Endothelial cell of umbilical vein (primary cell): Measurements from ENCODE around the gene SCGB3A1. TPM values are rescaled to one million over a fixed set of nuclear protein-coding genes. Genes with fewer than 3 reads are reported as not detected.

ENCODE experiments used
- BruUV-seq: library from RNA; stranded (reverse); fragments of 400-500 nt; replicated peaks from 2 replicates; lab custom pipeline; 2021; lab: Mats Ljungman, UMichigan
- CTCF ChIA-PET: fragments of 300-600, 350-600 bp; sonication (Branson Sonifier 250); formaldehyde crosslinking; loops from one replicate; lab custom pipeline; 2021; ENCODE audit warnings: antibody characterized with exemption, inconsistent platforms; lab: Charles Lee
- POLR2A ChIA-PET: fragments of 300-600, 350-600 bp; sonication (Branson Sonifier 250); formaldehyde crosslinking; loops from one replicate; lab custom pipeline; 2021; ENCODE audit warnings: antibody characterized with exemption, inconsistent platforms; lab: Charles Lee
- DNase-seq: peaks from one replicate; pipeline ENCODE4 v3.0.0-alpha.2; 2011; ENCODE audit warnings: low read depth, low spot score
- FAIRE-seq: peaks from 2 replicates; lab custom pipeline; 2011; peaks lifted over from hg19 to GRCh38; lab: Jason Lieb, UNC
- H2AFZ ChIP-seq: 2 replicates; pipeline ENCODE4 v1.6.0; 2012; ENCODE audit warnings: low read depth, low read length, control low read depth, inconsistent platforms
- H3K27ac ChIP-seq: 2 replicates; pipeline ENCODE4 v1.5.1; 2011; ENCODE audit warnings: low read depth, mild to moderate bottlenecking, control low read depth, low read length, moderate library complexity; ENCODE audit not compliant: insufficient read depth
- H3K27me3 ChIP-seq, 2 experiments: 2 replicates each; pipeline versions ENCODE4 v1.6.0 to v1.6.1; 2011; ENCODE audit warnings: low read length in 2 of 2, mixed read lengths in 1 of 2; ENCODE audit not compliant: control insufficient read depth in 2 of 2, insufficient read depth in 2 of 2
- H3K36me3 ChIP-seq, 2 experiments: 2 replicates in 1 of 2; 3 replicates in 1 of 2; pipeline ENCODE4 v1.5.1; 2011; ENCODE audit warnings: low read length in 2 of 2, mild to moderate bottlenecking in 1 of 2, moderate library complexity in 1 of 2; ENCODE audit not compliant: control insufficient read depth in 2 of 2, insufficient read depth in 2 of 2; ENCODE audit errors: extremely low read depth in 1 of 2
- H3K4me1 ChIP-seq: 3 replicates; pipeline ENCODE4 v1.5.1; 2011; ENCODE audit warnings: mild to moderate bottlenecking, low read length; ENCODE audit not compliant: control insufficient read depth, insufficient read depth; ENCODE audit errors: extremely low read depth
- H3K4me2 ChIP-seq: 2 replicates; pipeline ENCODE4 v1.6.1; 2011; ENCODE audit warnings: low read length, control low read depth, mixed read lengths; ENCODE audit not compliant: insufficient read depth
- H3K4me3 ChIP-seq, 3 experiments: fragments of 200-600 bp in 1 of 3; sonication (generic), shearing (Covaris generic) in 1 of 3; replicated peaks in 1 of 3; 2 replicates each; pipeline ENCODE4 v1.5.1; 2011 to 2016; ENCODE audit warnings: control low read depth in 3 of 3, low read length in 3 of 3, mild to moderate bottlenecking in 2 of 3, inconsistent platforms in 1 of 3, low read depth in 1 of 3, moderate library complexity in 1 of 3; ENCODE audit not compliant: insufficient read depth in 1 of 3
- H3K79me2 ChIP-seq: 2 replicates; pipeline ENCODE4 v1.6.0; 2012; ENCODE audit warnings: low read length, inconsistent platforms; ENCODE audit not compliant: control insufficient read depth, insufficient read depth
- H3K9ac ChIP-seq: replicated peaks from 2 replicates; pipeline ENCODE3; 2011; ENCODE audit warnings: low read length, control low read depth; ENCODE audit not compliant: insufficient read depth; ENCODE audit errors: extremely low read depth
- H3K9me1 ChIP-seq: replicated peaks from 3 replicates; pipeline ENCODE4 v1.6.0; 2011; ENCODE audit warnings: mild to moderate bottlenecking, low read length; ENCODE audit not compliant: control insufficient read depth, insufficient read depth; ENCODE audit errors: extremely low read depth
- H3K9me3 ChIP-seq: replicated peaks from 2 replicates; pipeline ENCODE4 v1.5.1; 2012; ENCODE audit warnings: low read length, inconsistent platforms; ENCODE audit not compliant: control insufficient read depth, insufficient read depth
- H4K20me1 ChIP-seq: replicated peaks from 2 replicates; pipeline ENCODE3; 2011; ENCODE audit warnings: mild to moderate bottlenecking, low read length; ENCODE audit not compliant: control insufficient read depth, insufficient read depth; ENCODE audit errors: extremely low read depth
- CTCF ChIP-seq, 2 donors: IDR thresholded peaks; 1 replicate in 1 of 2; 2 replicates in 1 of 2; pipeline ENCODE4 v1.5.1; 2011; ENCODE audit warnings: low read length in 2 of 2, mild to moderate bottlenecking in 2 of 2, moderate library complexity in 2 of 2, control low read depth in 1 of 2, inconsistent platforms in 1 of 2, low read depth in 1 of 2; ENCODE audit not compliant: insufficient read depth in 1 of 2; ENCODE audit errors: extremely low read depth in 1 of 2
- EZH2 ChIP-seq: IDR thresholded peaks from 2 replicates; pipeline ENCODE4 v1.6.1; 2012; ENCODE audit warnings: borderline replicate concordance, low read depth, mild to moderate bottlenecking, moderate library complexity, low read length, inconsistent platforms; ENCODE audit not compliant: severe bottlenecking
- FOS ChIP-seq: IDR thresholded peaks from 2 replicates; pipeline ENCODE4 v1.6.1; 2011; ENCODE audit warnings: mild to moderate bottlenecking, low read length, moderate library complexity, borderline replicate concordance; ENCODE audit not compliant: insufficient read depth
- GATA2 ChIP-seq: IDR thresholded peaks from 2 replicates; pipeline ENCODE4 v1.7.0; 2011; ENCODE audit warnings: low read depth, mild to moderate bottlenecking, moderate library complexity, mixed read lengths, low read length; ENCODE audit not compliant: insufficient read length, insufficient read depth
- JUN ChIP-seq: IDR thresholded peaks from 2 replicates; pipeline ENCODE4 v1.6.1; 2011; ENCODE audit warnings: borderline replicate concordance, low read depth; ENCODE audit not compliant: insufficient read length, insufficient read depth
- MAX ChIP-seq: IDR thresholded peaks from 2 replicates; pipeline ENCODE4 v1.6.1; 2011; ENCODE audit not compliant: insufficient read depth, insufficient read length
- MYC ChIP-seq: IDR thresholded peaks from one replicate; pipeline ENCODE4 v1.6.1; 2011; ENCODE audit warnings: mild to moderate bottlenecking, low read depth, low read length
- POLR2A ChIP-seq: IDR thresholded peaks from 2 replicates; pipeline ENCODE4 v1.6.1; 2012; ENCODE audit warnings: low read depth, mild to moderate bottlenecking, control low read depth, low read length
- POLR2AphosphoS5 ChIP-seq: IDR thresholded peaks from 2 replicates; pipeline ENCODE4 v1.6.1; 2012; ENCODE audit warnings: low read depth, mild to moderate bottlenecking, control low read depth, low read length, moderate library complexity; ENCODE audit not compliant: insufficient read depth
- dilution Hi-C: fragments of 300-500 bp; cut with MboI; formaldehyde crosslinking; loops from one replicate; pipeline ENCODE4 v1.15.0; 2019; ENCODE audit warnings: low sequenced_read_pairs; ENCODE audit not compliant: extremely low pct_ligation_motif_present
- intact Hi-C: fragments of 100-400 bp; cut with micrococcal nuclease; formaldehyde crosslinking; loops from one replicate; pipeline ENCODE4 v1.10.0; 2022
- polyA plus RNA-seq, 4 experiments: library from polyadenylated mRNA; depleted of rRNA in 3 of 4; stranded (reverse) in 3 of 4; unstranded in 1 of 4; fragments of >200 nt; gene quantifications; 2 replicates each; pipeline versions ENCODE4 v1.2.1 to v1.2.3, GENCODE V29; 2011 to 2012; ENCODE audit warnings: missing spikeins in 1 of 4
- total RNA-seq: library from RNA; stranded (reverse); gene quantifications from 2 replicates; pipeline ENCODE4 v1.2.3, GENCODE V29; 2021

SCGB3A1 gene
- total and polyA plus RNA-seq, 2 donors (not counting 3 experiments of a cell fraction or from before 2014, with no cell fraction given): 0.73 TPM; not detected in 1

GRCh38 chr5:180640611-180640860, 49.2 kb upstream of the SCGB3A1 start:
- Histone ChIP-seq H2AFZ (no peak overlapping the region), H3K4me1 (peaks cover 11% of the 10 kb centered on the region), H3K9ac (no peak overlapping the region), H4K20me1 (no peaks in the 10 kb centered on the region), H3K27ac (no peak overlapping the region), H3K79me2 (no peaks in the 10 kb centered on the region), H3K27me3 (no peaks in the 10 kb centered on the region), H3K4me2 (no peak overlapping the region), H3K4me3 (no peak overlapping the region), H3K9me1 (no peaks in the 10 kb centered on the region), H3K36me3 (no peaks in the 10 kb centered on the region), H3K9me3 (no peaks in the 10 kb centered on the region)
- POLR2A ChIA-PET: interaction anchor here (0.5 kb wide), 1 partner anchor 162 kb away, joined by 5 read pairs; no protein-coding TSS in a partner anchor
- dilution Hi-C loops: no loop called here
- CTCF ChIA-PET: interaction anchor here (1.3 kb wide), 1 partner anchor 34 kb away, joined by 7 read pairs; no protein-coding TSS in a partner anchor
- DNase-seq: no peak
- TF ChIP-seq EZH2 (no peak), JUN (no peak), MAX (no peak), FOS (no peak), GATA2 (no peak), CTCF (IDR thresholded peaks at IDR 0.05; ENCODE audit: extremely low read depth in 1 of 2, insufficient read depth in 1 of 2, low read depth in 1 of 2, low read length in 2 of 2) (no peak), POLR2AphosphoS5 (no peak), POLR2A (no peak), MYC (no peak)
- FAIRE-seq: no peak
- no TSS peak for BruUV-seq
- intact Hi-C loops: loop anchor here (10.0 kb wide), 1 partner anchor 346 kb away; the partner anchor contains the start of gene MAPK9
